IPS-NIHi11 (cell line): ENCODE data around the gene HOXB7.

ENCODE experiments used
- DNase-seq: peaks from one replicate; pipeline ENCODE4 v3.0.0; 2012; ENCODE audit warnings: mixed read lengths, low spot score

Gene HOXB7

GRCh38 chr17:48610282-48611211 lies at the start of gene HOXB7:
TSS of gene HOXB7 (minus strand) at chr17:48611017. CDS start at chr17:48610918, 99 bp downstream.
- peak; percentile 59 for DNase-seq

- DNase-seq, result no peak
Measured at GRCh38 chr17:48655913-48656312, 45.1 kb upstream of the HOXB7 start.

GRCh38 chr17:48649741-48650140 lies 38.9 kb upstream of the HOXB7 start:
- DNase-seq, result no peak

GRCh38 chr17:48647963-48648245 lies 37.1 kb upstream of the HOXB7 start:
- no peak for DNase-seq

GRCh38 chr17:48647103-48647962 lies 36.5 kb upstream of the HOXB7 start:
- peak; percentile 68 for DNase-seq

- DNase-seq, result peak; percentile 68
Measured at GRCh38 chr17:48646183-48647102, 35.6 kb upstream of the HOXB7 start.

GRCh38 chr17:48645639-48646182 lies 34.9 kb upstream of the HOXB7 start:
- no peak for DNase-seq

- DNase-seq, result no peak
Measured at GRCh38 chr17:48644910-48645557, 34.2 kb upstream of the HOXB7 start.

GRCh38 chr17:48644159-48644558 lies 33.3 kb upstream of the HOXB7 start:
- DNase-seq, result no peak

GRCh38 chr17:48643697-48644012 lies 32.8 kb upstream of the HOXB7 start:
- DNase-seq, result no peak

GRCh38 chr17:48642843-48643696 lies 32.3 kb upstream of the HOXB7 start:
- no peak for DNase-seq

GRCh38 chr17:48642059-48642842 lies 31.4 kb upstream of the HOXB7 start:
- DNase-seq, result peak; percentile 66

- DNase-seq, result no peak
Measured at GRCh38 chr17:48641541-48642058, 30.8 kb upstream of the HOXB7 start.

GRCh38 chr17:48640858-48641180 lies 30.0 kb upstream of the HOXB7 start:
- DNase-seq, result no peak

- no peak for DNase-seq
Measured at GRCh38 chr17:48639982-48640857, 29.4 kb upstream of the HOXB7 start.

- DNase-seq, result peak; percentile 47
Measured at GRCh38 chr17:48639136-48639535, 28.3 kb upstream of the HOXB7 start.

GRCh38 chr17:48637323-48638260 lies 26.8 kb upstream of the HOXB7 start:
- no peak for DNase-seq
